ENCODE measurements around the gene JAK1. TPM values are rescaled to one million over a fixed set of nuclear protein-coding genes. Genes with fewer than 3 reads are reported as not detected.

JAK1 gene
- total RNA-seq, 2 donors from 2014 or later: 73.2 to 101 TPM

- H3K4me3 ChIP-seq: no peak overlapping the region
- no peak for TF ChIP-seq CTCF (IDR thresholded peaks at IDR 0.05)
- no peaks in the 10 kb centered on the region for H3K27me3 ChIP-seq
- H3K9me3 ChIP-seq: no peaks in the 10 kb centered on the region
- no peaks in the 10 kb centered on the region for H3K36me3 ChIP-seq
- no peak for DNase-seq
- H3K4me1 ChIP-seq: no peaks in the 10 kb centered on the region
- intact Hi-C loops (cut with DNase I): no loop called here
- H3K9ac ChIP-seq (ENCODE audit: low read depth in 2 of 2, low read length in 2 of 2): no peak overlapping the region
- no peak overlapping the region for H3K27ac ChIP-seq
Observed at GRCh38 chr1:64885648-64886047, 80.7 kb downstream of the JAK1 start.

GRCh38 chr1:64884261-64885040, 81.9 kb downstream of the JAK1 start:
- Histone ChIP-seq H3K4me3 (no peak overlapping the region), H3K4me1 (no peaks in the 10 kb centered on the region), H3K27ac (no peak overlapping the region), H3K9ac (ENCODE audit: low read depth in 2 of 2, low read length in 2 of 2) (no peak overlapping the region), H3K27me3 (no peaks in the 10 kb centered on the region), H3K9me3 (no peaks in the 10 kb centered on the region), H3K36me3 (no peaks in the 10 kb centered on the region)
- TF ChIP-seq CTCF (IDR thresholded peaks at IDR 0.05): no peak
- intact Hi-C loops (cut with DNase I): no loop called here
- DNase-seq: no peak

GRCh38 chr1:64882574-64883255, 83.6 kb downstream of the JAK1 start:
- Histone ChIP-seq H3K9me3 (no peaks in the 10 kb centered on the region), H3K4me1 (no peaks in the 10 kb centered on the region), H3K4me3 (no peak overlapping the region), H3K27ac (no peak overlapping the region), H3K36me3 (no peaks in the 10 kb centered on the region), H3K9ac (ENCODE audit: low read depth in 2 of 2, low read length in 2 of 2) (no peak overlapping the region), H3K27me3 (no peaks in the 10 kb centered on the region)
- intact Hi-C loops (cut with DNase I): no loop called here
- DNase-seq: no peak
- no peak for TF ChIP-seq CTCF (IDR thresholded peaks at IDR 0.05)

GRCh38 chr1:64881281-64881680, 85.1 kb downstream of the JAK1 start:
- no peak for TF ChIP-seq CTCF (IDR thresholded peaks at IDR 0.05)
- no peaks in the 10 kb centered on the region for H3K9me3 ChIP-seq
- H3K36me3 ChIP-seq: no peaks in the 10 kb centered on the region
- no peak overlapping the region for H3K9ac ChIP-seq (ENCODE audit: low read depth in 2 of 2, low read length in 2 of 2)
- H3K27ac ChIP-seq: no peak overlapping the region
- no peaks in the 10 kb centered on the region for H3K27me3 ChIP-seq
- H3K4me1 ChIP-seq: no peaks in the 10 kb centered on the region
- intact Hi-C loops (cut with DNase I): no loop called here
- no peak overlapping the region for H3K4me3 ChIP-seq
- DNase-seq: no peak

GRCh38 chr1:64880449-64880848, 85.9 kb downstream of the JAK1 start:
- intact Hi-C loops (cut with DNase I): no loop called here
- TF ChIP-seq CTCF (IDR thresholded peaks at IDR 0.05): no peak
- DNase-seq: no peak
- no peaks in the 10 kb centered on the region for H3K9me3 ChIP-seq
- H3K27me3 ChIP-seq: no peaks in the 10 kb centered on the region
- H3K4me3 ChIP-seq: no peak overlapping the region
- no peaks in the 10 kb centered on the region for H3K36me3 ChIP-seq
- H3K9ac ChIP-seq (ENCODE audit: low read depth in 2 of 2, low read length in 2 of 2): no peak overlapping the region
- no peaks in the 10 kb centered on the region for H3K4me1 ChIP-seq
- no peak overlapping the region for H3K27ac ChIP-seq

All from colonic mucosa (tissue), 4 donors.